ENCODE results near the gene ZNF608. TPM values are rescaled to one million over a fixed set of nuclear protein-coding genes. Genes with fewer than 3 reads are reported as not detected.

ZNF608 gene
- total and polyA plus RNA-seq, 2 donors (not counting 3 experiments of a cell fraction or from before 2014, with no cell fraction given): 16.2 to 33.6 TPM

GRCh38 chr5:124706729-124707361 is 39.6 kb downstream of the ZNF608 start:
- ChIA-PET CTCF (interaction anchor here (0.9 kb wide), 1 partner anchor 32 kb away, joined by 3 read pairs; no protein-coding TSS in a partner anchor), POLR2A (no interaction called here)
- Histone ChIP-seq H3K27me3 (ENCODE audit: control insufficient read depth in 2 of 2, insufficient read depth in 2 of 2, low read length in 2 of 2) (no peaks in the 10 kb centered on the region), H3K4me2 (ENCODE audit: insufficient read depth, low read length) (no peak overlapping the region), H3K27ac (ENCODE audit: insufficient read depth, low read depth, low read length) (no peak overlapping the region), H3K9me3 (replicated peaks; ENCODE audit: control insufficient read depth, insufficient read depth, low read length) (no peaks in the 10 kb centered on the region), H3K36me3 (ENCODE audit: control insufficient read depth in 2 of 2, extremely low read depth in 1 of 2, insufficient read depth in 2 of 2, low read length in 2 of 2) (no peaks in the 10 kb centered on the region), H2AFZ (ENCODE audit: low read depth, low read length) (no peak overlapping the region), H3K9ac (replicated peaks; ENCODE audit: extremely low read depth, insufficient read depth, low read length) (no peak overlapping the region), H4K20me1 (replicated peaks; ENCODE audit: control insufficient read depth, extremely low read depth, insufficient read depth, low read length) (peaks cover 10% of the 10 kb centered on the region), H3K4me1 (ENCODE audit: control insufficient read depth, extremely low read depth, insufficient read depth, low read length) (no peaks in the 10 kb centered on the region), H3K79me2 (ENCODE audit: control insufficient read depth, insufficient read depth, low read length) (peaks cover 3% of the 10 kb centered on the region), H3K4me3 (replicated peaks in 1 of 3; ENCODE audit: insufficient read depth in 1 of 3, low read depth in 1 of 3, low read length in 3 of 3) (no peak overlapping the region), H3K9me1 (replicated peaks; ENCODE audit: control insufficient read depth, extremely low read depth, insufficient read depth, low read length) (no peaks in the 10 kb centered on the region)
- BruUV-seq (replicated peaks): no TSS peak
- dilution Hi-C loops (cut with MboI; ENCODE audit: extremely low pct_ligation_motif_present, low sequenced_read_pairs) (no loop called here), intact Hi-C loops (cut with micrococcal nuclease) (no loop called here)
- no peak for TF ChIP-seq JUN (IDR thresholded peaks at IDR 0.05; ENCODE audit: borderline replicate concordance, insufficient read depth, insufficient read length, low read depth)
- DNase-seq (ENCODE audit: low read depth, low spot score) (no peak), FAIRE-seq (no peak)

GRCh38 chr5:124706051-124706450 is 40.4 kb downstream of the ZNF608 start:
- TF ChIP-seq FOS (IDR thresholded peaks at IDR 0.05; ENCODE audit: borderline replicate concordance, insufficient read depth, low read length) (no peak), POLR2AphosphoS5 (IDR thresholded peaks at IDR 0.05; ENCODE audit: insufficient read depth, low read depth, low read length) (no peak), GATA2 (IDR thresholded peaks at IDR 0.05; ENCODE audit: insufficient read depth, insufficient read length, low read depth, low read length) (no peak), CTCF (IDR thresholded peaks at IDR 0.05; ENCODE audit: extremely low read depth in 1 of 2, insufficient read depth in 1 of 2, low read depth in 1 of 2, low read length in 2 of 2) (no peak), MYC (IDR thresholded peaks at IDR 0.05; ENCODE audit: low read depth, low read length) (no peak), EZH2 (IDR thresholded peaks at IDR 0.05; ENCODE audit: borderline replicate concordance, low read depth, low read length, severe bottlenecking) (no peak), POLR2A (IDR thresholded peaks at IDR 0.05; ENCODE audit: low read depth, low read length) (no peak), JUN (IDR thresholded peaks at IDR 0.05; ENCODE audit: borderline replicate concordance, insufficient read depth, insufficient read length, low read depth) (no peak), MAX (IDR thresholded peaks at IDR 0.05; ENCODE audit: insufficient read depth, insufficient read length) (no peak)
- ChIA-PET CTCF (interaction anchor here (1.3 kb wide), 1 partner anchor 9 kb away, joined by 4 read pairs; no protein-coding TSS in a partner anchor), POLR2A (no interaction called here)
- dilution Hi-C loops (cut with MboI; ENCODE audit: extremely low pct_ligation_motif_present, low sequenced_read_pairs): no loop called here
- Histone ChIP-seq H2AFZ (ENCODE audit: low read depth, low read length) (no peak overlapping the region), H3K4me1 (ENCODE audit: control insufficient read depth, extremely low read depth, insufficient read depth, low read length) (no peaks in the 10 kb centered on the region), H3K9me1 (replicated peaks; ENCODE audit: control insufficient read depth, extremely low read depth, insufficient read depth, low read length) (no peaks in the 10 kb centered on the region), H3K36me3 (ENCODE audit: control insufficient read depth in 2 of 2, extremely low read depth in 1 of 2, insufficient read depth in 2 of 2, low read length in 2 of 2) (no peaks in the 10 kb centered on the region), H3K27me3 (ENCODE audit: control insufficient read depth in 2 of 2, insufficient read depth in 2 of 2, low read length in 2 of 2) (no peaks in the 10 kb centered on the region), H3K9me3 (replicated peaks; ENCODE audit: control insufficient read depth, insufficient read depth, low read length) (no peaks in the 10 kb centered on the region), H3K4me2 (ENCODE audit: insufficient read depth, low read length) (no peak overlapping the region), H3K79me2 (ENCODE audit: control insufficient read depth, insufficient read depth, low read length) (peaks cover 3% of the 10 kb centered on the region), H3K9ac (replicated peaks; ENCODE audit: extremely low read depth, insufficient read depth, low read length) (no peak overlapping the region), H3K4me3 (replicated peaks in 1 of 3; ENCODE audit: insufficient read depth in 1 of 3, low read depth in 1 of 3, low read length in 3 of 3) (no peak overlapping the region), H4K20me1 (replicated peaks; ENCODE audit: control insufficient read depth, extremely low read depth, insufficient read depth, low read length) (peaks cover 10% of the 10 kb centered on the region), H3K27ac (ENCODE audit: insufficient read depth, low read depth, low read length) (no peak overlapping the region)
- FAIRE-seq: no peak
- intact Hi-C loops (cut with micrococcal nuclease): no loop called here
- BruUV-seq (replicated peaks): no TSS peak
- no peak for DNase-seq (ENCODE audit: low read depth, low spot score)
